K562 (cell line): ENCODE data around the gene C16orf74. TPM values are rescaled to one million over a fixed set of nuclear protein-coding genes. Genes with fewer than 3 reads are reported as not detected.

Experiments used
- COPS2 ChIP-seq: fragments of 450-650 bp; conservative IDR thresholded peaks from 2 replicates; pipeline ENCODE4 v1.6.1; 2016; ENCODE audit warnings: mild to moderate bottlenecking, moderate library complexity
- ETV5 ChIP-seq: sonication (generic); formaldehyde crosslinking; IDR thresholded peaks from 2 replicates; pipeline ENCODE4 v1.4.0; 2020; ENCODE audit warnings: low read depth, mild to moderate bottlenecking, missing genetic modification reagents
- ILK ChIP-seq: fragments of 450-650 bp; IDR thresholded peaks from 2 replicates; pipeline ENCODE4 v1.6.1; 2016; ENCODE audit warnings: missing genetic modification characterization, low read depth, mild to moderate bottlenecking, missing compliant biosample characterization, moderate library complexity, borderline replicate concordance
- MAFK ChIP-seq: IDR thresholded peaks from 2 replicates; pipeline ENCODE4 v1.6.1; 2011; ENCODE audit warnings: low read length, improper control_type of control experiment
- MTA3 ChIP-seq: fragments of 450-650 bp; formaldehyde crosslinking; IDR thresholded peaks from 2 replicates; pipeline ENCODE4 v1.6.1; 2017; ENCODE audit warnings: mild to moderate bottlenecking, borderline replicate concordance
- POU5F1 ChIP-seq: fragments of 150-350 bp; IDR thresholded peaks from 2 replicates; pipeline ENCODE4 v1.6.1; 2014; ENCODE audit warnings: borderline replicate concordance, low read length, low read depth, mild to moderate bottlenecking; ENCODE audit not compliant: partially characterized antibody
- polyA plus RNA-seq, 8 experiments: library from polyadenylated mRNA; depleted of rRNA in 4 of 8; stranded (reverse) in 5 of 8; unstranded in 3 of 8; fragments of >200 nt; fragmentation: Nextera tagmentation in 2 of 8; fragmentation: Illumina TruSeq in 1 of 8; extraction: Ambion mirVana in 2 of 8; extraction: Trizol in 1 of 8; gene quantifications; 2 replicates each; pipeline versions ENCODE4 v1.2.1 to v1.2.3, GENCODE V29; 2011 to 2014; ENCODE audit warnings: inconsistent platforms in 1 of 8, missing spikeins in 1 of 8
- total RNA-seq, 7 experiments: library from RNA; depleted of rRNA in 6 of 7; stranded (reverse); fragments of >200 nt in 6 of 7; fragmentation: Illumina TruSeq in 2 of 7; extraction: Trizol in 2 of 7; gene quantifications; 2 replicates each; pipeline versions ENCODE4 v1.2.1 to v1.2.3, GENCODE V29; 2011 to 2021; ENCODE audit warnings: low replicate concordance in 1 of 7
- TF ChIP-seq, protein P1 (sequence below), 2 experiments: IDR thresholded peaks; 2 replicates each; pipeline ENCODE4 v1.6.1; 2011; ENCODE audit warnings: borderline replicate concordance in 1 of 2, control low read depth in 1 of 2, low read depth in 1 of 2, low read length in 1 of 2, mild to moderate bottlenecking in 1 of 2, mixed read lengths in 1 of 2, moderate library complexity in 1 of 2; ENCODE audit not compliant: insufficient read depth in 1 of 2, insufficient read length in 1 of 2, poor library complexity in 1 of 2, severe bottlenecking in 1 of 2; ENCODE audit errors: extremely low read depth in 1 of 2
- TF ChIP-seq, protein P2 (sequence below): fragments of 450-650 bp; formaldehyde crosslinking; conservative IDR thresholded peaks from 2 replicates; pipeline ENCODE4 v1.4.0; 2022; ENCODE audit warnings: mild to moderate bottlenecking, missing genetic modification characterization

The C16orf74 gene
- total and polyA plus RNA-seq, 9 of the 15 experiments (the other 6 are each of a cell fraction or from before 2014, with no cell fraction given): not detected

- TF ChIP-seq, protein P1, sequence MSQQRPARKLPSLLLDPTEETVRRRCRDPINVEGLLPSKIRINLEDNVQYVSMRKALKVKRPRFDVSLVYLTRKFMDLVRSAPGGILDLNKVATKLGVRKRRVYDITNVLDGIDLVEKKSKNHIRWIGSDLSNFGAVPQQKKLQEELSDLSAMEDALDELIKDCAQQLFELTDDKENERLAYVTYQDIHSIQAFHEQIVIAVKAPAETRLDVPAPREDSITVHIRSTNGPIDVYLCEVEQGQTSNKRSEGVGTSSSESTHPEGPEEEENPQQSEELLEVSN (IDR thresholded peaks at IDR 0.05; ENCODE audit: borderline replicate concordance in 1 of 2, extremely low read depth in 1 of 2, insufficient read depth in 1 of 2, insufficient read length in 1 of 2, low read depth in 1 of 2, low read length in 1 of 2, poor library complexity in 1 of 2, severe bottlenecking in 1 of 2): no peak
- TF ChIP-seq COPS2 (no peak), ETV5 (CRISPR knock-in tag) (no peak), ILK (tag) (no peak), MAFK (no peak), MTA3 (no peak), POU5F1 (no peak)
- TF ChIP-seq, protein P2, sequence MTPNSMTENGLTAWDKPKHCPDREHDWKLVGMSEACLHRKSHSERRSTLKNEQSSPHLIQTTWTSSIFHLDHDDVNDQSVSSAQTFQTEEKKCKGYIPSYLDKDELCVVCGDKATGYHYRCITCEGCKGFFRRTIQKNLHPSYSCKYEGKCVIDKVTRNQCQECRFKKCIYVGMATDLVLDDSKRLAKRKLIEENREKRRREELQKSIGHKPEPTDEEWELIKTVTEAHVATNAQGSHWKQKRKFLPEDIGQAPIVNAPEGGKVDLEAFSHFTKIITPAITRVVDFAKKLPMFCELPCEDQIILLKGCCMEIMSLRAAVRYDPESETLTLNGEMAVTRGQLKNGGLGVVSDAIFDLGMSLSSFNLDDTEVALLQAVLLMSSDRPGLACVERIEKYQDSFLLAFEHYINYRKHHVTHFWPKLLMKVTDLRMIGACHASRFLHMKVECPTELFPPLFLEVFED (CRISPR knock-in tag): no peak
- TF ChIP-seq, all 486 proteins: peak for 0
Observed at GRCh38 chr16:85724936-85725335, 26.0 kb downstream of the C16orf74 start (continued).
